Transverse colon (tissue), 4 donors: Measurements from ENCODE around the gene EPHA4. TPM values are rescaled to one million over a fixed set of nuclear protein-coding genes. Genes with fewer than 3 reads are reported as not detected.

Experiments used
- DNase-seq: peaks from one replicate; pipeline ENCODE4 v3.0.0-alpha.2; 2019
- H3K27ac ChIP-seq, 4 donors: fragments of 200-600 bp; sonication (generic); 2 replicates each; pipeline ENCODE4 v1.5.1; 2016 to 2018; ENCODE audit warnings: inconsistent platforms in 4 of 4
- H3K27me3 ChIP-seq: fragments of 200-600 bp; sonication (generic); 2 replicates; pipeline ENCODE4 v1.5.1; 2017; ENCODE audit warnings: inconsistent platforms
- H3K36me3 ChIP-seq, 4 donors: fragments of 200-600 bp; sonication (generic); 2 replicates each; pipeline ENCODE4 v1.5.1; 2017 to 2019; ENCODE audit warnings: inconsistent platforms in 4 of 4
- H3K4me1 ChIP-seq, 4 donors: fragments of 200-600 bp; sonication (generic); 2 replicates each; pipeline ENCODE4 v1.5.1; 2017 to 2020; ENCODE audit warnings: inconsistent platforms in 4 of 4
- H3K4me3 ChIP-seq, 4 donors: fragments of 200-600 bp; sonication (generic); 1 replicate in 1 of 4; 2 replicates in 3 of 4; pipeline versions ENCODE4 v1.5.1 to v1.6.1; 2017 to 2019; ENCODE audit warnings: inconsistent platforms in 4 of 4
- H3K9me3 ChIP-seq, 2 donors: fragments of 200-600 bp; sonication (generic); 2 replicates each; pipeline ENCODE4 v1.5.1; 2017 to 2019; ENCODE audit warnings: inconsistent platforms in 2 of 2
- EP300 ChIP-seq: sonication (generic); formaldehyde crosslinking; IDR thresholded peaks from one replicate; pipeline ENCODE4 v1.6.1; 2017; ENCODE audit warnings: antibody characterized with exemption, low read depth
- POLR2A ChIP-seq: fragments of 450-650 bp; IDR thresholded peaks from one replicate; pipeline ENCODE4 v1.6.1; 2016; ENCODE audit warnings: antibody characterized with exemption, mild to moderate bottlenecking, moderate library complexity
- POLR2AphosphoS5 ChIP-seq, 3 donors: sonication (generic); formaldehyde crosslinking; IDR thresholded peaks; one replicate each; pipeline ENCODE4 v1.6.1; 2016; ENCODE audit warnings: antibody characterized with exemption in 3 of 3
- WGBS, 2 donors: methylation state at CpG; one replicate each; pipeline ENCODE4 v1.1.5; 2018; ENCODE audit warnings: low coverage in 1 of 2; 5-methylcytosine and 5-hydroxymethylcytosine counted together
- in situ Hi-C, 4 donors: fragments of 200-750 bp; cut with MboI; loops; one replicate each; pipeline versions ENCODE4 v1.15.0 to v1.15.1; 2017; ENCODE audit warnings: low sequenced_read_pairs in 3 of 4, low pct_ligation_motif_present in 1 of 4, low pct_unique_long_range_greater_than_20kb in 1 of 4
- intact Hi-C: fragments of 100-400 bp; cut with DNase I; formaldehyde crosslinking; loops from one replicate; pipeline ENCODE4 v1.15.1; 2023; ENCODE audit warnings: low total_unique reads
- total RNA-seq, 4 donors: library from RNA; depleted of rRNA; stranded (reverse); fragments of >200 nt; gene quantifications; one replicate each; pipeline ENCODE4 v1.1.0, GENCODE V29; 2016
- TF ChIP-seq, protein P1 (sequence below), 5 experiments: fragments of 200-600 bp in 3 of 5; fragments of 450-650 bp in 2 of 5; sonication (generic) in 3 of 5; IDR thresholded peaks; 1 replicate in 2 of 5; 2 replicates in 3 of 5; pipeline ENCODE4 v1.5.1; 2016 to 2017; ENCODE audit warnings: antibody characterized with exemption in 5 of 5, inconsistent platforms in 3 of 5, mild to moderate bottlenecking in 2 of 5, moderate library complexity in 1 of 5

The EPHA4 gene
- total RNA-seq, 4 donors from 2014 or later: 1.5 to 21.0 (median 13.8) TPM

DNA sequence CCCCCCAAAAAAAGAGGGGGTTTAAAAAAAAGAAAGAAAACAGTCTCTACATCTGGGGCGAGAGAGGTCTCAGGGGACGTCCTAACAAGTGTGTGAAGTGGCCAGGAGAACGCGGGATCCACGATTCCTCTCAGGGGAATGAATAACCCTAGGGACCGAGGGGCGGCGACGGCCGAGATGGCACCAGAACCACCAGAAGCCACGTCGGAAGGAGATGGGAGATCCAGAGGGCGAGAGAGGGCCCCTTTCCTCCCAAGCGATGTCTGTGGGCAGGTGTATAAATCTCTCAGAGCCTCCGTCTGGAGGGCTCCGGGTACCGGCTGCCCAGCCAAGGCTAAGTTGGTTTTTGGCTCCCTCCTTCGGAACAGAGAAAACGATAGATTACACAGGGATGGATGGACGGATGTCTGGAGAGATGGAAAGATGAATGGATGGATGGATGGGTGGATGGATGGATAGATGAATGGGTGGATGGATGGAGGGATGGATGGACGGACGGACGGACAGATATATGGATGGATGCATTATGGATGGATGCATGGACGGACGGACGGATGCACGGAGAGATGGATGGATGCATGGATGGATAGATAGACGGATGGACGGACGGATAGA is 1.7 kb downstream of the EPHA4 start:
- intact Hi-C loops (loop anchor here (5.0 kb wide), 2 partner anchors 137 to 397 kb away; no protein-coding TSS in a partner anchor), in situ Hi-C loops (loop anchor here (5.0 to 10.0 kb wide), 2 partner anchors 883 to 886 kb away; no protein-coding TSS in a partner anchor)
- Histone ChIP-seq H3K9me3 (no peaks in the 10 kb centered on the region), H3K4me1 (peaks cover 6 to 35% (median 18%) of the 10 kb centered on the region in 4 donors), H3K36me3 (no peaks in the 10 kb centered on the region), H3K4me3 (peak overlapping the region; percentile 67 to 93 (median 74)), H3K27ac (no peak overlapping the region), H3K27me3 (peaks cover 26% of the 10 kb centered on the region)
- DNase-seq: peak; percentile 18
- TF ChIP-seq POLR2AphosphoS5 (IDR thresholded peaks at IDR 0.05) (no peak), EP300 (no peak), POLR2A (no peak)
- TF ChIP-seq, protein P1, sequence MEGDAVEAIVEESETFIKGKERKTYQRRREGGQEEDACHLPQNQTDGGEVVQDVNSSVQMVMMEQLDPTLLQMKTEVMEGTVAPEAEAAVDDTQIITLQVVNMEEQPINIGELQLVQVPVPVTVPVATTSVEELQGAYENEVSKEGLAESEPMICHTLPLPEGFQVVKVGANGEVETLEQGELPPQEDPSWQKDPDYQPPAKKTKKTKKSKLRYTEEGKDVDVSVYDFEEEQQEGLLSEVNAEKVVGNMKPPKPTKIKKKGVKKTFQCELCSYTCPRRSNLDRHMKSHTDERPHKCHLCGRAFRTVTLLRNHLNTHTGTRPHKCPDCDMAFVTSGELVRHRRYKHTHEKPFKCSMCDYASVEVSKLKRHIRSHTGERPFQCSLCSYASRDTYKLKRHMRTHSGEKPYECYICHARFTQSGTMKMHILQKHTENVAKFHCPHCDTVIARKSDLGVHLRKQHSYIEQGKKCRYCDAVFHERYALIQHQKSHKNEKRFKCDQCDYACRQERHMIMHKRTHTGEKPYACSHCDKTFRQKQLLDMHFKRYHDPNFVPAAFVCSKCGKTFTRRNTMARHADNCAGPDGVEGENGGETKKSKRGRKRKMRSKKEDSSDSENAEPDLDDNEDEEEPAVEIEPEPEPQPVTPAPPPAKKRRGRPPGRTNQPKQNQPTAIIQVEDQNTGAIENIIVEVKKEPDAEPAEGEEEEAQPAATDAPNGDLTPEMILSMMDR (IDR thresholded peaks at IDR 0.05): no peak
- 6 to 9% methylated on average over 13 to 30 of the region's 30 CpGs for WGBS, 2 donors

DNA sequence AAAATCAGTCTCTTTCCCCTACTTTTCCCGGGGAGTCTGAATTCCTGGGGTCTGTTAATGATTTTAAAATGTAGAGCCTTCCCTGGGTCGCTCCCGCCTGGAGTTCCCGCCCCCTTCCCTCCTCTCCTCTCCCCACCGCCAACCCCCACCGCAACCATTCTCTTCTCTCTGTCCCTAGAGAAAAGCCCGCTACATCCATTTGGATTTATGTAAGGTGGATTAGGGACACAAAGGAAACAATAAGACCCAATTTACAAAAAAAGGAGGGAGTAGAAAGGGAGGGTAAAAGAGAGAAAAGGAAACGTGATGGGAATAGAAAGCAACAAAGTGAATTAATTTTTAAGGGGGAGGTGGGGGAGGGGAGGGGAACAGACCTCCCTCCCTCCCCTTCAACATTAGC is 2.2 kb downstream of the EPHA4 start:
- Histone ChIP-seq H3K36me3 (no peaks in the 10 kb centered on the region), H3K4me3 (peak overlapping the region in 3 of 4 donors; percentile 67 to 76 (median 71)), H3K9me3 (no peaks in the 10 kb centered on the region), H3K27me3 (peaks cover 23% of the 10 kb centered on the region), H3K27ac (no peak overlapping the region), H3K4me1 (peaks cover 6 to 34% (median 18%) of the 10 kb centered on the region in 4 donors)
- in situ Hi-C loops (loop anchor here (5.0 to 10.0 kb wide), 2 partner anchors 883 to 885 kb away; no protein-coding TSS in a partner anchor), intact Hi-C loops (loop anchor here (5.0 kb wide), 2 partner anchors 137 to 397 kb away; no protein-coding TSS in a partner anchor)
- no peak for DNase-seq
- 47 to 58% methylated on average over 6 to 8 of the region's 8 CpGs for WGBS, 2 donors
- TF ChIP-seq EP300: no peak
- no peak for TF ChIP-seq POLR2AphosphoS5 (IDR thresholded peaks at IDR 0.05)
- no peak for TF ChIP-seq POLR2A
- TF ChIP-seq, protein P1 (IDR thresholded peaks at IDR 0.05): no peak

DNA sequence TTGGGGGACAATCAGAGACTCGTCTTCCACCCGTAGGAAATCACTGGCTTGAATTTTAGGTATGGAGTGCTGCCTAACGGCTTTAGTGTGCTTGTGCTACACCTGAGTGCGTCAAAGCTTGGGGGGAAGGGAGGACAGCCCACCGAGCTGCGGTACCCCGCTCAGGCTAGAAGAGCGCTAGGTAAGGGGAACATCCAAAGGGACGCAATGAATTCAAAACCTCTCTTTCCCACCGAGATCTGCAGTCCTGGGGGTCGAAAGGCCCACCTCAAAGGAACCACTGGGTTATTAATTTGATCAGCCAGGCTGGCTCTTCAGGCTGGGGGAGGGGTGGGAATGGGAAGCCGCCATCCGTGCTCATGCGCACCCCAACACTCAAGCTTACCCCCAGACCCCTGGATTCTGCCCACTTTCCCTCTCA is 2.7 kb downstream of the EPHA4 start:
- WGBS, 2 donors: 80 to 82% methylated on average over 6 to 14 of the region's 14 CpGs
- intact Hi-C loops (no loop called here), in situ Hi-C loops (no loop called here)
- H3K4me3 ChIP-seq: no peak overlapping the region
- peaks cover 20% of the 10 kb centered on the region for H3K27me3 ChIP-seq
- no peaks in the 10 kb centered on the region for H3K9me3 ChIP-seq
- TF ChIP-seq POLR2AphosphoS5 (IDR thresholded peaks at IDR 0.05): no peak
- no peak for TF ChIP-seq EP300
- no peak for TF ChIP-seq POLR2A
- TF ChIP-seq, protein P1 (IDR thresholded peaks at IDR 0.05): no peak
- H3K36me3 ChIP-seq: no peaks in the 10 kb centered on the region
- H3K4me1 ChIP-seq: peaks cover 6 to 30% (median 14%) of the 10 kb centered on the region in 4 donors
- no peak overlapping the region for H3K27ac ChIP-seq
- no peak for DNase-seq

DNA sequence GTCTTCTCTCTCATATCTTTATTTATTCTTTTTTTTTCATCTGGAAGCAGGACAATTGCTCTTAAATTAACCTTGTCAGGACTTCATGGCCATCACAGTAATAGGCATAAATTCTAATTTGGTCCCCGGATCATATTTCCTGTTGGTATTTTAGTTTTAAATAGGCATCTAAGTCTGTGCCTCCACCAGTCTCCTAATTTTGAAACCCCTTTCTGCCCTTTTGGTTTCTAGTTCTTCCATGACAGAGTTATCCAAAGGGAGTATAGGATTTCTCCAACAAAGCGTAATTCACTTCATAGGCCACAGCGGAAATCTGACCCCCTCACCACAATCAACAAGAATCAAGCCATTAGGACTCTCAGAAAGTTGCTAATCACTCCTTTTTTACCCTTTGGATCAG is 3.8 kb downstream of the EPHA4 start:
- TF ChIP-seq, protein P1 (IDR thresholded peaks at IDR 0.05): no peak
- TF ChIP-seq POLR2A: no peak
- no peak for TF ChIP-seq POLR2AphosphoS5 (IDR thresholded peaks at IDR 0.05)
- no peak for TF ChIP-seq EP300
- Histone ChIP-seq H3K4me3 (no peak overlapping the region), H3K27ac (no peak overlapping the region), H3K27me3 (peaks cover 18% of the 10 kb centered on the region), H3K9me3 (no peaks in the 10 kb centered on the region), H3K36me3 (no peaks in the 10 kb centered on the region), H3K4me1 (peaks cover 6 to 22% (median 8%) of the 10 kb centered on the region in 4 donors)
- WGBS, 2 donors: 94 to 100% methylated on average over 2 to 3 of the region's 3 CpGs
- no peak for DNase-seq
- in situ Hi-C loops: no loop called here
- intact Hi-C loops: no loop called here
